Neuronal stem cell (in vitro differentiated cells): ENCODE results near the gene TSPEAR.

ENCODE experiments used
- DNase-seq: peaks from one replicate; pipeline ENCODE4 v3.0.0-alpha.2; 2013; ENCODE audit warnings: low spot score
- H2AFZ ChIP-seq: one replicate; pipeline ENCODE4 v1.6.1; 2013; ENCODE audit warnings: mild to moderate bottlenecking, low read length, inconsistent platforms
- H2AK5ac ChIP-seq: 2 replicates; pipeline ENCODE4 v1.6.1; 2013; ENCODE audit warnings: low read depth, mild to moderate bottlenecking, inconsistent platforms, low read length, moderate library complexity, mixed read lengths
- H2BK120ac ChIP-seq: 2 replicates; pipeline ENCODE4 v1.6.1; 2013; ENCODE audit warnings: low read depth, mild to moderate bottlenecking, inconsistent platforms, low read length, moderate library complexity, mixed read lengths
- H2BK12ac ChIP-seq: one replicate; pipeline ENCODE4 v1.6.1; 2013; ENCODE audit warnings: low read length, inconsistent platforms
- H2BK15ac ChIP-seq: 2 replicates; pipeline ENCODE4 v1.6.1; 2013; ENCODE audit warnings: mild to moderate bottlenecking, low read length, inconsistent platforms, mixed read lengths
- H2BK5ac ChIP-seq: one replicate; pipeline ENCODE4 v1.6.1; 2013; ENCODE audit warnings: inconsistent platforms, mild to moderate bottlenecking, low read length, moderate library complexity
- H3K14ac ChIP-seq: one replicate; pipeline ENCODE4 v1.6.1; 2013; ENCODE audit warnings: low read length, inconsistent platforms
- H3K18ac ChIP-seq: 2 replicates; pipeline ENCODE4 v1.6.1; 2013; ENCODE audit warnings: low read length, inconsistent platforms
- H3K23ac ChIP-seq: 2 replicates; pipeline ENCODE4 v1.6.1; 2013; ENCODE audit warnings: low read depth, mild to moderate bottlenecking, mixed read lengths, low read length, inconsistent platforms; ENCODE audit not compliant: poor library complexity
- H3K27ac ChIP-seq: replicated peaks from 3 replicates; pipeline ENCODE4 v1.5.1; 2013; ENCODE audit warnings: low read length, inconsistent platforms
- H3K27me3 ChIP-seq, 3 experiments: 2 replicates each; pipeline ENCODE4 v1.6.1; 2013; ENCODE audit warnings: low read length in 3 of 3, mild to moderate bottlenecking in 2 of 3, inconsistent platforms in 1 of 3, low read depth in 1 of 3, mixed read lengths in 1 of 3, moderate library complexity in 1 of 3; ENCODE audit not compliant: control insufficient read depth in 3 of 3, insufficient read depth in 3 of 3
- H3K36me3 ChIP-seq, 2 donors: replicated peaks in 1 of 2; 2 replicates each; pipeline ENCODE4 v1.6.1; 2013; ENCODE audit warnings: low read length in 2 of 2; ENCODE audit not compliant: control insufficient read depth in 2 of 2, insufficient read depth in 2 of 2
- H3K4ac ChIP-seq: 2 replicates; pipeline ENCODE4 v1.6.1; 2013; ENCODE audit warnings: inconsistent platforms, mild to moderate bottlenecking, low read length, moderate library complexity
- H3K4me1 ChIP-seq, 2 donors: 1 replicate in 1 of 2; 2 replicates in 1 of 2; pipeline ENCODE4 v1.6.1; 2013; ENCODE audit warnings: low read length in 2 of 2, low read depth in 1 of 2; ENCODE audit not compliant: control insufficient read depth in 2 of 2, insufficient read depth in 1 of 2
- H3K4me2 ChIP-seq: one replicate; pipeline ENCODE4 v1.6.1; 2013; ENCODE audit warnings: mild to moderate bottlenecking, low read length, inconsistent platforms; ENCODE audit not compliant: insufficient read depth, poor library complexity, severe bottlenecking
- H3K4me3 ChIP-seq, 2 donors: 2 replicates each; pipeline ENCODE4 v1.5.1; 2013; ENCODE audit warnings: low read length in 2 of 2, mild to moderate bottlenecking in 2 of 2, inconsistent platforms in 1 of 2, moderate library complexity in 1 of 2
- H3K79me1 ChIP-seq: one replicate; pipeline ENCODE4 v1.6.1; 2013; ENCODE audit warnings: low read depth, mild to moderate bottlenecking, inconsistent platforms, low read length, moderate library complexity
- H3K9ac ChIP-seq: one replicate; pipeline ENCODE4 v1.6.1; 2013; ENCODE audit warnings: mild to moderate bottlenecking, low read depth, low read length, inconsistent platforms; ENCODE audit not compliant: poor library complexity
- H3K9me3 ChIP-seq, 2 donors: replicated peaks in 1 of 2; 2 replicates each; pipeline versions ENCODE3 to v1.6.1; 2013; ENCODE audit warnings: low read length in 2 of 2, mild to moderate bottlenecking in 2 of 2, inconsistent platforms in 1 of 2, low read depth in 1 of 2, mixed read lengths in 1 of 2, moderate library complexity in 1 of 2; ENCODE audit not compliant: control insufficient read depth in 2 of 2, insufficient read depth in 1 of 2
- H4K8ac ChIP-seq: one replicate; pipeline ENCODE4 v1.6.1; 2013; ENCODE audit warnings: low read depth, mild to moderate bottlenecking, inconsistent platforms, low read length, moderate library complexity
- H4K91ac ChIP-seq: one replicate; pipeline ENCODE4 v1.6.1; 2013; ENCODE audit warnings: low read length, low read depth, mild to moderate bottlenecking, inconsistent platforms; ENCODE audit not compliant: poor library complexity
- WGBS, 2 donors: extraction: QIAGEN DNeasy Blood & Tissue Kit; methylation state at CpG; one replicate each; pipeline ENCODE4 v1.1.7; 2013; ENCODE audit warnings: missing lambda C conversion rate in 2 of 2, mixed read lengths in 1 of 2; ENCODE audit not compliant: insufficient read length in 2 of 2, insufficient replicate concordance in 1 of 2; ENCODE audit errors: extremely low coverage in 2 of 2; 5-methylcytosine and 5-hydroxymethylcytosine counted together

The TSPEAR gene

DNA sequence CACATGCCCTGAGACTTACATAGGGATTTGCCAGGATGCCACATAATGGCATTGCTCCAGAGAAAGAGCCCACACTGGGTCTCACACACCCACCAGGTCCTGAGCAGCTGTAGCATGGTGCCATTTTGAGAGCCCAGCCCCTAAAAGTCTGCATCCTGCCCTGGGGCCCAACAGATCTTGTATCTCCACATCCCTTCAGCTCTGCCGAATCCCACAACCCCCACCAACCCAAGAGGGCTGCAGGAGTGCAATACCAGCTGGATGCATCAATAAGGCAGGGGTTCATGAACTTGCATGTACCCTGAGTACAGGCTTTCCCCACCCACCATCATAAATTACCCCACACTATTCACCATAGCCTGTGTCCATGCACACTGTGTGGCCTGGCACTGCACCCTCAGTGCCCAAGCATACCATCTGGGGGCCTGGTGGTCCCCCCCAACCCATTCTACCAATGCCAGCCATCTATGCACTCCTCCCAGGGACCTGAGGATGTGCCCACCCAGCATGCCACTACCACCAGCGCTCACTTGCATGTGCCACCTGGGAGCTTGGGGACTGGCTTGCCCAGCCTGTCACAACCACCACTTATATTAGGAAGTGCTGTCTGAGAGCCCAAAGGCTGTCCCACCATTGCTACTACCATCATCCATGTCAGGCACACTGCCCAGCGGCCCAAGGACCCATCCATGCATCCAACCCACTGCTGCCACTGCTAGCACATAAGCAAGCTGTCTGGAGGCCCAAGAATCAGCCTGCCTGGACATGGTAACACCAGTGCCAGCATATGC is 40.5 kb downstream of the TSPEAR start:
- no peak overlapping the region for H3K23ac ChIP-seq
- no peaks in the 10 kb centered on the region for H3K27me3 ChIP-seq
- no peak overlapping the region for H2BK120ac ChIP-seq
- H2BK12ac ChIP-seq: no peak overlapping the region
- no peak overlapping the region for H3K14ac ChIP-seq
- H3K79me1 ChIP-seq: peaks cover 3% of the 10 kb centered on the region
- H3K9ac ChIP-seq: no peak overlapping the region
- no peak overlapping the region for H2AFZ ChIP-seq
- no peak for DNase-seq
- no peak overlapping the region for H3K27ac ChIP-seq
- no peak overlapping the region for H2BK5ac ChIP-seq
- no peak overlapping the region for H4K8ac ChIP-seq
- H3K36me3 ChIP-seq: no peaks in the 10 kb centered on the region
- H3K4me1 ChIP-seq: no peaks in the 10 kb centered on the region
- no CpG with 5 or more reads among the region's 3 CpGs for WGBS, 2 donors
- no peak overlapping the region for H4K91ac ChIP-seq
- H3K4me2 ChIP-seq: no peak overlapping the region
- H3K18ac ChIP-seq: no peak overlapping the region
- H2BK15ac ChIP-seq: no peak overlapping the region
- H3K9me3 ChIP-seq: peaks cover 18 to 25% of the 10 kb centered on the region in 2 donors
- no peak overlapping the region for H3K4ac ChIP-seq
- no peak overlapping the region for H3K4me3 ChIP-seq
- no peak overlapping the region for H2AK5ac ChIP-seq

DNA sequence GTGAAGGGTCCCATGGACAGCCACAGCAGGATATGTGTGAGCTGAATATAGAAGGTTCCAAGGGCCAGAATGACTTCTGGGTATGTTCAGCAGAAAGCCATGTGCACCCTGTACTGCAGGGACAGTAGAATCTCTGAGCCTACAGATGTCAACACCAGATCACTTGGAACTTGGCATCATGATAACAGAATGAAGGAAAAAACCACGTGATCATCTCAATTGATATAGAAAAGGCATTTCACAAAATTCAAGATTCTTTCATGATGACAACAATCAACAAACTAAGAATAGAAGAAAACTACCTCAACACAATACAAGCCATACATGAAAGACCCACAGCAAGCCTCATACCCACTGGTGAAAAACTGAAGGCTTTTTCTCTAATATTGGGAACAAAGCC is 43.8 kb downstream of the TSPEAR start:
- H3K4ac ChIP-seq: no peak overlapping the region
- no peak overlapping the region for H3K14ac ChIP-seq
- H3K9me3 ChIP-seq: peaks cover 18 to 27% of the 10 kb centered on the region in 2 donors
- no peaks in the 10 kb centered on the region for H3K36me3 ChIP-seq
- no peak overlapping the region for H3K9ac ChIP-seq
- no peak overlapping the region for H3K23ac ChIP-seq
- H3K4me2 ChIP-seq: no peak overlapping the region
- no peak overlapping the region for H4K91ac ChIP-seq
- no peak overlapping the region for H4K8ac ChIP-seq
- no peak overlapping the region for H2BK5ac ChIP-seq
- no peak overlapping the region for H2BK12ac ChIP-seq
- peaks cover 3% of the 10 kb centered on the region for H3K79me1 ChIP-seq
- WGBS, 2 donors: no CpG with 5 or more reads among the region's 1 CpG
- no peak overlapping the region for H2BK15ac ChIP-seq
- H2AK5ac ChIP-seq: no peak overlapping the region
- H3K4me3 ChIP-seq: no peak overlapping the region
- no peak for DNase-seq
- no peaks in the 10 kb centered on the region for H3K27me3 ChIP-seq
- no peak overlapping the region for H3K27ac ChIP-seq
- H3K18ac ChIP-seq: no peak overlapping the region
- H2AFZ ChIP-seq: no peak overlapping the region
- no peak overlapping the region for H2BK120ac ChIP-seq
- H3K4me1 ChIP-seq: no peaks in the 10 kb centered on the region

DNA sequence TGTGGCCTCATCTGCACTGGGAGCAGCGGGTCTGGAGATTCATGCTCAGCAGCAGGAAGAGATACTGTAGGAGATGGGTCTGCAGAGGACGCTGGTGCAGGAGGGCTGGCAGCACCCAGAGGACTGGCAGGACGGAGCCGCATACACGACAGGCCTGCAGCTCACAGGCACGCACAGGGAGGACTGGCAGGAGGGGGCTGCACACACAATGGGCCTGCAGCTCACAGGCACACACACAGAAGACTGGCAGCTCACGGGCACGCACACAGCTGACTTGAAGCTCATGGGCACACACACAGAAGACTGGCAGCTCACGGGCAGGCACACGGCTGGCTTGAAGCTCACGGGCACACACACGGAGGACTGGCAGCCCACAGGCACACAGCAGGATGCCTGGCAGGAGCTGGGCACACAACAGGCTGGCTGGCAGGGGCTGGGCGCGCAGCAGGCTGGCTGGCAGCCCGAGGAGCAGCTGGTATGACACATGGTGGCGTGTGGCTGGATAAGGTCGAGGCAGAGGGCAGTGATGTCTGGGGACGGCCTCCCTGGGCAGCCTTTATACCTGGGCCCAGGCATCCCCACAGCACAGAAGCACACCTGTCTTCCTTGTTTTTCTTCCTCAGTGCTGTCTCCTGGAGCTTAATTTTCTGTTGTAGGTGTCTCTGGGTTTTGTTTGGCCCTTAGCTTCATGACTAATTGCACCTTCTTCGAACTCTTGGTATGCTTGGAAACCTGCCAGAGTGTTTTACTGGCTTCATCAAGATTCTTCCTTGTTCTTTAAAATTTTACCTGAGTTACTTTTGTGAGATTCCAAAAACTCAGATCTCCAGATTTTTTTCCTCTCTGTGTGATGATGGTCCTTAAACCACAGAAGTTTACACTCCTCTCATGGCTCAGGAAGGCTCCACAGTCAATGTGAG is 44.7 kb downstream of the TSPEAR start, which contains the start of gene KRTAP12-2:
TSS of gene KRTAP12-2 (minus strand) at position 527 of the 920 bp plus-strand sequence. CDS start at position 486, 41 bp downstream.
- Histone ChIP-seq H3K4me2 (no peak within 1 kb of the TSS), H3K36me3 (no peaks in the 10 kb centered on the region), H3K4me1 (no peaks in the 10 kb centered on the region), H3K23ac (no peak within 1 kb of the TSS), H2AK5ac (peak within 1 kb of the TSS; percentile 75), H4K8ac (peak within 1 kb of the TSS; percentile 92), H3K14ac (peak within 1 kb of the TSS; percentile 89), H3K9ac (peak within 1 kb of the TSS; percentile 60), H2BK120ac (no peak within 1 kb of the TSS), H2BK5ac (no peak within 1 kb of the TSS), H3K4me3 (peak within 1 kb of the TSS in 1 of 2 donors; percentile 63), H2AFZ (no peak within 1 kb of the TSS), H3K4ac (peak within 1 kb of the TSS; percentile 93), H2BK12ac (peak within 1 kb of the TSS; percentile 73), H3K79me1 (peaks cover 3% of the 10 kb centered on the region), H3K9me3 (peaks cover 18 to 24% of the 10 kb centered on the region in 2 donors), H3K27me3 (no peaks in the 10 kb centered on the region), H4K91ac (no peak within 1 kb of the TSS), H3K27ac (no peak within 1 kb of the TSS), H3K18ac (peak within 1 kb of the TSS; percentile 19), H2BK15ac (no peak within 1 kb of the TSS)
- no peak for DNase-seq
- WGBS, 2 donors: no CpG with 5 or more reads among the region's 19 CpGs

DNA sequence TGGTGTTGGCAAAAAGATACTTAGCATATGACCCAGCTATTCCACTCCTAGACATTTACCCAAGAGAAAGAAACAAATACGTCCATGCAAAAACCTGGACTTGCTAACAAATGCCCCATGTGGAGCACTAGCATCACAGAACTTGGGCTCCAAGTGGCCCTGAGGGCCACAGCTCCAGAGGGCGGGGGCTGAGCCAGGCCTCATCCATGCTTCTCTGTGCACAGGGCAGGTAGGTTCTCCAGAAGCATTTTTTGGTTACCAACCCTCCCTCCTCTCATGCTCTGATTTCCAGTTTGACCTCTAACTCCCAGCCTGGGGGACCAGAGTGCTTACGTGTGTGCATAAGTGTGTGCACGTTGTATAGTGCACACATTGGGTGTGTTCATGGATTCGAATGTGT is 46.7 kb downstream of the TSPEAR start:
- Histone ChIP-seq H3K14ac (no peak overlapping the region), H3K4me1 (no peaks in the 10 kb centered on the region), H3K9me3 (peaks cover 4 to 5% of the 10 kb centered on the region in 2 donors), H3K4me2 (no peak overlapping the region), H3K18ac (no peak overlapping the region), H3K9ac (no peak overlapping the region), H4K91ac (no peak overlapping the region), H2AFZ (no peak overlapping the region), H2BK12ac (no peak overlapping the region), H2BK5ac (no peak overlapping the region), H2BK120ac (no peak overlapping the region), H3K79me1 (peaks cover 3% of the 10 kb centered on the region), H3K27me3 (no peaks in the 10 kb centered on the region), H2BK15ac (no peak overlapping the region), H3K23ac (no peak overlapping the region), H3K27ac (no peak overlapping the region), H3K4ac (no peak overlapping the region), H2AK5ac (no peak overlapping the region), H3K4me3 (no peak overlapping the region), H4K8ac (no peak overlapping the region), H3K36me3 (no peaks in the 10 kb centered on the region)
- DNase-seq: no peak
- WGBS, 2 donors: no CpG with 5 or more reads among the region's 5 CpGs
